Pons (tissue), 1 donor: ENCODE results near the gene ZNF423.

ENCODE experiments used
- DNase-seq: peaks from one replicate; pipeline ENCODE4 v3.0.0-alpha.2; 2016; ENCODE audit warnings: low spot score

Gene ZNF423

DNA sequence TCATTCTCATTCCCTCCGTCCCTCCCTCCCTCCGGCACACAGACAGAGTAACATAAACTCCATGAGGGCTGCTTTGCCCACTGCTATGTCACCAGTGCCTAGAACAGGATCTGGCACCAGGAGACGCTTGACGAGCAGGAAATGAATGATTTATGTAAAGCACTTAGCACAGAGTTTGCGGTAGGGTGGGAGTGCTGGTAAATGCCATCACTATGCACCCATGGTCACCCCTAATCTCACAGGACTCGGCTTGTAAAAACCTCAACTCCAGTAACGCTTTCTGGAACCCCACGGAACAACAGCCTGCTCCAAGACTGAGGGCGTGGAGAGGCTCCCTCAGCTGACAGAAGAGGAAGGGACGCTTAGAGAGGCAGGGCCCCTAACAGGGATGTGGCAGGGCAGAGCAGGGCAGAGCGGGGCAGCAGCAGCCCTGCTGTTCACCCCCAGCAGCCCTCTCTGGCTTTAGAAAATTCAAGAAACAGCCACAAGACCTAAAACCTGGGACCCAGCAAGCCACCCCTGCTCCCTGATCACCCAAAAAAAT, 325.4 kb downstream of the ZNF423 start:
- DNase-seq: no peak

DNA sequence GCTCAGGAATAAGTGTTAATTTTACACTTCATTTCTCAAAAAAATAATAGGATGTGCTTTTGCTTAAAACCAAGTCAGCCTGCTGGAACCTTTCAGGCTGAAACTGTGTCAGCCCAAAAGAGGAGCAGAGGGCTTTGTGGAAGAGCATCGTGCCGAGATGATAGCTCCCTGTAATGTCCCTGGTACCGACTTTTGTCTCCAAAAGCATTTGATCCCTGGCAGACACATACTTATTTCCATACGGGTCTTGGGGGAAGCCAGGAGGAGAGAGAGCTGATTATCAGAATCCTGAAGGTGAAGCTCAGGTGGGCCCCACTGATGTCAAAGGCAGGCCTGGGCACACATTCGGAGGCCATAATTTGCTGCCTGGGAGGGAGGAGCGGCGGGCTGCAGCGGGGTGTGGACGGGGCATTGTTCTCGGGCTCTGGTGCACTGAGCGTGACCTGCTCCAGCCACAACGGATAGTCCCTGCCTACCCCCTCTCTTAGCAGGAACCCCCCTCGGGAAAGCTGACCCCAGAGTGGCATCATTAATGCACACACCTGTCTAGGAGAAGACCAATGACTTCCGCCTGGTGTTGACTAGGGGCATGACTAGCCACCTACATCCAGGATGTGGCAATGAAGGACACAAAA, 326.4 kb downstream of the ZNF423 start:
- DNase-seq: no peak

DNA sequence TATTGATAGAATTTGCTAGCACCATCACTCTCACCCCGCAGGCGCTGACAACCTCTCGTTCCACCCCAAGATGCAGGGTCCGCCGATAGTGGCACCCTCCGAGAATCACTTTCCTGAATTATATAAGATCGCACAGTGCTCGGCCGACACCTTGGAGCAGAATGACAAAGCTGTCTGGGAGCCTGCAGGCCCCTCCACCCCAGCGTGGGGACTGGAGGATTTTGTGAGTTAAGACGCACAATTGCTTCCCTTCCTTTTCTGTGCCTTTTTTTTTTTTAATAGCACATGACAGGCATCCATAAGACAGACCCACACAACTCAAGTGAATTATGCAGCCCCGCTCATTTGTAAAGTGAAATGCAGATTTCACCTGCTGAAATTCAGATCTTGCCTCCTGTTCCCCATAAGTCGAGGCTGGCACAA, 327.0 kb downstream of the ZNF423 start:
- no peak for DNase-seq

DNA sequence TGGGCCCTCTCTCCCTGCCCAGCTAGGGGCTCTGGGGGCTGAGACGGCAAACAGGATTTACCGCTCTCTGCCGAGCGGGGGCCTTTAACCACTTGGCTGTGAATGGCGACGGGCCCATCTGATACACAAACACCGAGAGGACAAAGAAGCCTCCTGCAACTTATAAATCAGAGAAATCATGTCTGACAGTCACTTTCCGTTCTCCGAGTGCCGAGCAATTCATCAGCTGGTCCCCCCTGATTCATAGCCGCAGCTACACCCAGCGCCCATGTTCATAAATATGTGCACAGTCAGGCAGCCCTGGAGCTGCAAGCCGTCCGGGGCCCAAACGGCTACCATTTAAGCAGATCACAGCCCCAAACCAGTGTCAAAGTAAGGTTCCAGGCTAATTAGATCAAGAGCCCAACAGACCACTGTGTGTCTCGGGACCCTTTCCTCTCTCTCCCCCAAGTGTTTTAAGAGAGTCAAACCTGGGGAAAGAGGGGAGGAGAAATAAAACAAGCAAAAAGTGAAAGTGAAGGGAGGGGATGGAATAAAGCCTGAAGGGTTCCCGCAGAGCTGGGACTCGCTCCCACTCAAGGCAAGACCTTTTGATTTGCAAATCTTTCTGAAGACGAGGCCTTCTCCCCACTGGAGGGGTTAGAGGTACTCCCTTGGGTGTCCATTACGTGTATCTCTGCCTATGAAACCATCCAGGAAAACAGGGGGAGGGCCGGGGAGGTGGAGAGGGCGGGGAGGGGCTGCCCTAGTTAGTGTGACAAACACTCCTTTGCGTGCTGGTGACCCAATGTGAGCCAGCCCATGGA, 327.6 kb downstream of the ZNF423 start:
- DNase-seq: no peak

DNA sequence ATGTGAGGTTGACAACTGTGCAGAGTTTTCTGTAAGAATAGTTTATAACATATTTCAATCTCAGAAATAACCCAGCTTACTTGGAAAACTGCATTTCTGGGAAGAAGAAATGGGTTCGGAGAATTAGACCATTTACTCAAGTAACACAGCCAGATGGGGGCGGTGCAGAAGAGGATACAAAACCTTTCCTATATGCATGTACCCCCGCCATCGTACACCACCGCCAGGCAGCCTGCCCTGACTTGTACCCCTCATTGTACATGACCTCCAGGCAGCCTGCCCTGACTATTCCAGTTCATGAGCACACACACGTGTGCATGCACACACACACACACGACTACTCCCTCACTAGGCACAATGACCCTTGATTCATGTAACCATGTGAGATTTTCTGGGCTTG, 328.3 kb downstream of the ZNF423 start:
- no peak for DNase-seq

DNA sequence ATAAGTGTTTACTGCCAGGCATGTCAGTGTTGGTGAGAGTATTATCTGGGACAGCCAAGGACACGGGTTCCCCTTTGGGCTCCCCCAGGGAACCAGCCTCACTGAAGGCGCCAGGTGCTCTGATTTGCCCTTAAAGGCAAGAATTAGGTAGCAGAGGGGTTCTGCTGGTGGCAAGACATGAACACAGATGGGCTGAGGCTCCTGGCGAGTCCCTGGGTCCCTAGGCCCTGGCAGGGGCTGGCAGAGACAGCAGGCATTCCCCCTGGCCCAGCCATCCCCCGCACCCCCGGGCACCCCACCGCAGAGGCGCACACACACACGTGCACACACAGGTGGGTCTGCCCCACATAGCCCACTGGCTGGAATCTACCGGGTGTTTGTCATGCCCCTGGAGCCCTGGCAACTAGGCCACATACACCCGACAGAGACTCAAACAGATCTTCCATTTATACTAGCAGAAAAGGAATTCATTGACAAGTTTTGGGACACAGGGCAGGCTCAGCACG, 329.0 kb downstream of the ZNF423 start:
- no peak for DNase-seq

DNA sequence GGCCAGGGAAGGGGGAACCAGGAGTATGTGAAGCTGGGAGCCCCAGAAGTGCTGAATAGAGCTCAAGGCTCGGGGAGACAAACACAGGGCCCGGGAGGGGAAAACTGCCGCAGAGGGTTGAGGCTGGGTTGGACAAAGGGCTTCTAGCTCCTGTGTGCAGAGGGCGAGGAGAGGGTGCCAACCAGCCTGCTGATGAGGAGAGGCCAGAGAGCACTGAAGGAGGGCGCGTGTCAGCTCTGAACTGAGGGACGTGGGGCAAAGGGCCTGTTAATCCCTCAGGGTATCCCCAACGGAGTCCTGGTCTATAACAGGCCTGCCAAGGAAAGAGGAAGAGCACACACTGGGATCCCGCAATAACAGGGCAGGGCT, 331.0 kb downstream of the ZNF423 start:
- DNase-seq: no peak

DNA sequence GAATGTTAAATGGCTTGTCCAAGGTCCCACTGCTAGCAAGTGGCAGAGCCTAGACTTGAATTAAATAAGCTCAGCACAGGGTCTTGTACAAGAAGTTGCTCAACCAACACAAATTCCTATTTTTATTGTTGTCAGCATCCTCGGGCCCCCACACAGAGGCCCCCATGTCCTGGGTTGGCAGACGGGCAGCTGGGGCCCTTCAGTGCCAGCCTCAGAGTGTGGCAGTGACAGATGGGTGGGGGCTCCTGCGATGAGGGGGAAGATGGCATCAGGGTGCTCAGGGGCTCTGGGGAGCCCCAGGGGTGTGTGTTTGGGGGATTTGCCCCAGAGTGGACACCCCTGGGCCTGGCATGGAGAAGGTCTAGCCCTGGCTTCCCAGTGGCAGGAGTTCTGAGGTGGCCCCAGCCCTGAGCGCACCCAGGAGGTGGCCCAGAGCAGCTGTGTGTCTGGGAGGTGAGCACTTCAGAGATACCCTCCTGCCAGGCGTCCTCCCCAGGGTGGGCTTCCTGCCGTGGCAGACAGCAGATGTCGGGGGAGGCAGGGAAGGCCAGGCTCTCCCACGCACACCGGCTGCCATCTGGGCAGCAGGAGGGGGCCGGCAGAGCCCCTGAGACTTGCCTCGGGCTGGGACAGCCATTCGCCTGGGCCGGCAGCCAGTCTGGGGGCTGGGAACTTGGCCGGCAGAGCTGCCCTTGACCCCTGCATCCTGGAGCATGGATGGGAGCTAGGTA, 331.5 kb downstream of the ZNF423 start:
- DNase-seq: no peak

DNA sequence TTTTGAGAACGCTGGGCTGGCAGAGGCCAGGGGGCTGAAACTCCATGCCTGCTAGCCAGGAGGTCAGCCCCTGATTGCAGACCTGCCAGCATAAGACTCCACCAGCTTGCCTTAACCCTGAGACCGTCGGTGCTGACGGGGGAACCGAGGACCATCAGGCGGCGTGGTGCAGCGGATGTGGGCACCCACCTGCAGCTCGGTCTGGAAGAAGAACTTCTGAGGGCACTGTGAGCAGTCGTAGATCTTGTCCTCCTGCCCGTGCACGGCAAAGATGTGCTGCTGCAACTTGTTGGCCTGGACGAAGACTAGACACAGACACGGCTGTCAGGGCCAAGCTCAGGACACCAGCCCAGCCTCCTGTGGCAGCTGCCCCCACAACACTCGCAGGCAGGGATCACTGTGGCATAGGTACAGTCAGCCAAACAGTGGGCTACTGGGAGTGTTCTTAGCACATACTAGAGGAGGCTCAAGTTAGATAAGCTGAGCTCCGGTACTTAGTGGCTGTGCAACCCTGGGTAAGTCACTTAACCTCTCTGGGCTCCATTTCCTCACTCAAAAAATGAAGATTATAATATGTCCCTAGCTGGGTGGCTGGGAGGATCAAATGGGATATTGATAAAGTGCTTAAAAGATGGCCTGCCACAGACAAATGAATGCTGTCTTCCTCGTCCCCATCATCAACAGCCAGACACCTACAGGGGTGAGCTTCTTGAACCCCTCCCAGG, 332.3 kb downstream of the ZNF423 start:
- DNase-seq: no peak

DNA sequence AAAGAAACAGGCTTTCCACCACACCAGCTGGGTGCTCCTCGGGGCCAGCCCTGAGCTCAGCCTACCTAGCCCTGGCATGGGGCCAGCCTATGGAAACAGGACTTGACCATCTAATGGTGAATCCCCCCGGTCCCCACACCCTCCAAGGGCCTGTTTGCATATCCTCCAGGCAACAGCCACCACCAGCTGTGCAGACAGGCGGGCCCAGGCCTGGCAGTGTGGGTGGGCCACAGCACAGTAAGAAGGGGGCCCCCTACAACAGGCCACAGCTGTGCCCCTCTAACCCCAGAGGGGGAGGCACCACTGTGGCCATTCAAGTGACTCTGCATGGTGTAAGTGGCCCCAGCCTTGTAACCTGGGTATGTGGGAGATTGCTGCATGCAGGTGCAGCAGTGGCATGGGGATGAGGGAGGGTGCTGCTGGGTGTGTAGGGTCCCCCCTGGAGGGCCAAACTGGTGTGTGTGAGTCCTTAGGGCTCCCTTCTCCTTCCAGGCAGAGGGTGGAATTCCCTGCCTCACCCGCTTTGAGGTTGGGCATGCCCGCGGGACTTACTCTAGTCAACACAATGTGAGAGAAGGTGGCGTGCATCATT, 334.1 kb downstream of the ZNF423 start:
- DNase-seq: no peak

DNA sequence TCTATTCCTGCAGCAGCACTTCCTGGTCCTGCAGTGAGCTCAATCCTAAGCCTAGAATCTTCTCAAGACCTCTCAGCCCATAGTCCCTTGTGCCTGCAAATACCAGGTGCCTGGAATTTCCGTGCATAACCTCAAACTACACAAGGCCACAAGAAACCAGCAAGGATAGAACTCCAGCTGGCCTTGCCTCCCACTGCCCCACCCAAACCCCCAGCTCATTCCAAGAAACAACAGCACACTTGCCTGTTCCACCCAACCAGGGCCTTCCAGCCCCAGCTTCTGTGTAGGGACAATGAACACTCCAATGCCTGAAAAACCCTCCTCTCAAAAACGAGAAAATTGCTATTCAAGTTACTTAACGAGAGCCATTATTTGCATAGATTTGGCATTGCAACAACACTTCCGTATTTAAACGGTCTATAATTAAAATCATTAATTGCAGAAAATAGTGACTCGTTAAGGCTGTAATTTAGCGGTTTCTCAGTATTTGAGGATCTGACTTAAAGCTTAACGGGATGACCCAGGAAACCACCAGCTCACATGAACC, 335.3 kb downstream of the ZNF423 start:
- DNase-seq: no peak

DNA sequence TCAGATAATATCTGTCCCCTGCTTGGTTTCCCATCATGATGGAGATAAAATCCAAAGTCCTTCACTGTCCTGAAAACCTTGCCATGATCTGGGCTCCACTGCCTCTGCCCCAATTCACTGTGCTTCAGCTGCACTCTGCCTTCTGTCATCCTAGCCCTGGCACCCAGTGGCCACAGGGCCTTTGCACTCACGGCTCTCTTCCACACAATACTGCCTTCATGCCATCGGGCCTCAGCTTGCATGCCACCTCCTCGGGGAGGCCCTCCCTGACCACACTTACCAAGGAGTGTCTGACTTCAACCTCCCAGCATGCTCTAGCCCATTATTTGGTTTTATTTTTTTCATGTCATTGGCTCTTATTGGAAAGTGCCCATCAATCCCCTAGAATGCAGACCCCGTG, 336.2 kb downstream of the ZNF423 start:
- no peak for DNase-seq

DNA sequence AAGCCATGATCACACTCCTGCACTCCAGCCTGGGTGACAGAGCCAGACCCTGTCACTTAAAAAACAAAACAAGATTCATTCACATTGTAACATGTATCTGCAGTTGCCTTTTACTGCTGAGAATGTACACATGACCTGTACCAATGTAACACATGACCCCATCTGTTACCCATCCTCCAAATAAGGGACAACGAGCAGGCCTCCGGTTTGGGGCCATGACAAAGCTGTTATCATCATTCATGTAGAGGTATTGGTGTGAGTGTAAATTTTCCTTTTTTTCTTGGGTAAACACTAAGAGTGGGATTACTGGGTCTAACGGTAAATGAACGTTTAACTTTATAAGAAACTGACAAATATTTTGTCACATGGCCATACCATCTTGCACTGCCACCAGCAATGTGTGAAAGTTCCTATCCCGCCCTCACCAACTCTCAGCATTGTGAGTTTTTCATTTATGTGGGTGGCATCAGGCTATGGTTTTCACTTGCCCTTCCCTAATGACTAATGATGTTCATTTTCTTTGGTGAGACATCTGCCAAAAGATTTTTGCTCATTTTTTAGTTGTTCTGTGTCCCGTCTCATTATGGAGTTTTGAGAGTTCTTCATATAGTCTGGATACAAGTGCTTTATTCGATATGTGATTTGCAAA, 336.8 kb downstream of the ZNF423 start:
- DNase-seq: no peak

DNA sequence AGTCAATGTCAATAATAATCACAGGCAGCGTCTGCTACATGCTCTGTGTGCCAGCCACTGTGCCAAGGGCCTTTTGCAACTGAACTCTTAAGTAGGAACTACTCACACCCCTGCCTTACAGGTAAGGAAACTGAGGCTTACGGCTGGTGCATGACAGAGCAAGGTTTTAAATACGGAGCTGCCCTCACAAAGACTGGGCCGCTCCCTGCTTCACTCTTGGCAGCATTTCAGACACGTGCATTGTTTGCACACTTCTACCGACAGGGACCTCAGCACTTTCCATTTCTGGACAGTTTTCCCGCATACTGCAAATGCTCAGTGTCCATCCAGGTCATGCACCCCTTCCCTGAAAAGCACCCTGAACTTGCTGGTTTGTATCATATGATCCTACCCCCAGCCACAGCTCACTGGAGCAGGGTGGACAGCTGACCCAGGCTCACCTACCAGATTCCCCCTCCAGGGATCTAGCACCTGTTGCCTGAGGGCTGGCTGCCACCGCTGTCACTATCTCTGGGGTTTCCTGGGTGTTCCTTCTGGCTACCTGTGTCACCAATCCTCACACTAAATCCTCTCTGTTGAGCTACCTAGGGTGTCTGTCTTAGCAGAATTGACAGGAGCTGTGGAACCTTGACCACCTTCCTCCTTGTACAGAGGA, 339.4 kb downstream of the ZNF423 start:
- no peak for DNase-seq

DNA sequence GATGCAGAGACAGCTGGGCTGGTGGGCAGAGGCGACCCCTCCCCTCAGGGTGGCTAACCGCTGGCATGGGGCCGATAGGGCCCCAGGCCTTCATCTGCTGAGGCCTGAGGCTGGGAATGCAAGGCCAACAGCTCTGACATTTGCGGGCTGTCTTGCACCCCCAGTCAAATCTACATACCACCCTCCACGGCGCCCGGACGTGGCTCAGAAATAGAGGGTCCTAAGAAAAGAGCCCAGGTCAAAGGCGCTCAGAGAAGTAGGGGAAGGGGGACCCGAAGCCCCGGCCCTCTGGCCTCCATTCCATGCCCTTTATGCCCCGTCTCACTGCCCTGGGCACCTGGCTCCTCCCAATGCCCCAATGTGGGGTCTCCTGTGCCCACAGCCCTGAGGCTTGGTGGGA, 340.1 kb downstream of the ZNF423 start:
- DNase-seq: no peak

DNA sequence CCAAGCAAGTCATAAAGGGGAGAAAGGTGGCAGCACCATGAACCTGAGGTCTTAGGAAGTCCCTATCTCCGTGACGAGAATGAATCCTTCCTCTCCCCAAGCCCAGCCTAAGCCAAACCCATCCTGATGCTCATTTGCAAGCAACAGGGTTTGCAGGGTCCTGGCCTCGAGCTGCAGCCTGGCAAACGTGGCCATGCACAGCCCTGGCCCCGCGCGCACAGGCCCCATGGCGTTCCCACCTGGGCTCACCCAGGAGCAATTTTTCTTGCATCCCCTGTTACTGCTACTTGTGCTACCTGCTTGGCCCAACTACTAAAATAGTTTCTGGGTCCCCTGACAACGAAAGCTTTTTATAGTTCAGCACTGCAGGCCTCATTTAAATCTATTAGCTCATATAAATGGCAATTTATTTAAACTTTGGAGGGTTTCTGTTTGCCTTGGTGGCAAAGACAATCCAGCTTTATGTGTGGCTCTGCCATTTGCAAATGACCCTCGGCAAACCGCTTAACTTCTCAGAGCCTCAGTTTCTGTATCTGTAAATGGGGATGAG, 340.8 kb downstream of the ZNF423 start:
- DNase-seq: no peak

DNA sequence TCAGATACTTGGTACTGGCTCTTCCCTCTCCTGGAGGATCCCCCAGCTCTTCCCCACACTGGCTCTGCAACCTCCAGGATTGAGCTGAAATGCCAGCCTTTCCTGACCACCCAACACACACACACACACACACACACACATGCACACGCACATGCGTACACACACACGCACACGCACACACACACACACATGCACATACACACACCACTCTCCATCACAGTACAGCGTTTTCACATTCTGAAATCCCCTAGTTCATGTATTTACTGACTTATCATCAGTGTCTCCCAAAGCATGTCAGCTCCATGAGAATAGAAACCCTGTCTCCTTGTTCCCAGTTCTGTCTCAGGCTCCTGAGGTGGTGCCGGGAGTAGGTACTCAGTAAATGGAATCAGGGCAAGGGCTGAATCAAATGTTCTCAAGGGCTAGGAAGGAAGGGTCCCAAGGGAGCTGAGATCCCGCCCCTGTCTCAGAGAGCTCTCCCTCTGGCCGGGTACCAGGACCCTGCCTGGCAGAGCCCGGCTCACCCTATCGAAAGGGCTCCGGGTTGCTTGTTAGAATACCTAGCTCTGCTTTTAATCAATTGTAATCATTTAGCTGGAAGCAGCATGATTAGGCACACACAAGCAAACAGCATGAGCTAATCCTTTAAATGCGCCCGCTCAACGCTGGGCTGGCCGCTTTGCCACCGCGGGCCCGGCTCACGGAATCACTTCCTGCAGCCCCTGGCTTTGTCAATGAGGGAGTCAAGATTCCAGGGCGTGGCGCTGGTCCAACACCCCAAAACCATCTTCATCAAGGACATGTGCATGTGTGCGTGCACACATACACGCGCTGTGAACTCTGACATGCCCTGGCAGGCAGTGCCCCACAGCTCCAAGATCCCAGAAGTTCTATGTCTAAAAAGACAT, 341.6 kb downstream of the ZNF423 start:
- no peak for DNase-seq

DNA sequence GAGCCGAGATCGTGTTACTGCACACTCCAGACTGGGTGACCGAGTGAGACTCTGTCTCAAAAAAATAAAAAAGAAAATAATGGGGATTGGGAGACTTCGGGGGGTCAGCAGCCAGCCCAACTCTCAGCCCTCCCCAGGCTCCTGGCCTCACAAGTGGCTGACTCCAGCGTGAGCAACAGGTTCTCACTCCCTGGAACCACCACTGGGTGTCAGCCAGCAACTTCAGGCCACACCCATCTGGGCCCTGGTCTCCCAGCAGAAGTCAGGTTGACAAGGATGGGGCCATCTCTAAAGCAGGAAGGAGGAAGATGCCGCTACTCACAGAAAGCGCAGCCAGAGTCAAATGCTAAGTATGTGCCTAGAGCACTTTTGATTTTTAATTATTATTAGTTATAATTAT, 342.9 kb downstream of the ZNF423 start:
- DNase-seq: no peak
